Left lung (tissue), 10 donors: ENCODE results near the gene AFG1L. TPM values are rescaled to one million over a fixed set of nuclear protein-coding genes. Genes with fewer than 3 reads are reported as not detected.

Source experiments
- ATAC-seq: fragments of 200-7000 bp; cut with Tn5 transposase; one replicate; pipeline ENCODE4 v1.9.1; 2020; ENCODE audit warnings: moderate library complexity
- DNase-seq, 4 donors: peaks; one replicate each; pipeline ENCODE4 v3.0.0-alpha.2; 2013 to 2020
- H3K27ac ChIP-seq, 2 donors: fragments of 200-600 bp; sonication (generic) in 1 of 2; one replicate each; pipeline versions ENCODE4 v1.5.0 to v1.8.0; 2020 to 2021
- H3K27me3 ChIP-seq, 2 donors: fragments of 200-600 bp; sonication (generic) in 1 of 2; one replicate each; pipeline versions ENCODE4 v1.5.0 to v1.8.0; 2020 to 2021
- H3K36me3 ChIP-seq, 2 donors: fragments of 200-600 bp; sonication (generic) in 1 of 2; one replicate each; pipeline versions ENCODE4 v1.5.0 to v1.8.0; 2020 to 2021
- H3K4me1 ChIP-seq, 2 donors: fragments of 200-600 bp; one replicate each; pipeline ENCODE4 v1.8.0; 2021
- H3K4me3 ChIP-seq, 2 donors: fragments of 200-600 bp; sonication (generic) in 1 of 2; one replicate each; pipeline versions ENCODE4 v1.5.0 to v1.8.0; 2020 to 2021; ENCODE audit warnings: mild to moderate bottlenecking in 1 of 2
- H3K9me3 ChIP-seq, 2 donors: fragments of 200-600 bp; sonication (generic) in 1 of 2; one replicate each; pipeline versions ENCODE4 v1.5.0 to v1.8.0; 2020 to 2021
- intact Hi-C, 2 donors: fragments of 100-400 bp; cut with DNase I; formaldehyde crosslinking; loops; one replicate each; pipeline versions ENCODE4 v1.11.2 to v1.14.2; 2022
- polyA plus RNA-seq, 6 donors: library from polyadenylated mRNA; unstranded; fragments of 120-200 nt; gene quantifications; one replicate each; pipeline ENCODE4 v1.2.1, GENCODE V29; 2013; ENCODE audit not compliant: insufficient read length in 6 of 6
- total RNA-seq, 2 donors: library from RNA; stranded (reverse); fragmentation: NEBNext Ultra II Directional; extraction: Animal tissue kit (Norgen Biotek cat#: 25700); gene quantifications; one replicate each; pipeline ENCODE4 v1.2.1, GENCODE V29; 2021
- TF ChIP-seq, protein P1 (sequence below), 2 donors: fragments of 200-600 bp; sonication (generic) in 1 of 2; IDR thresholded peaks; one replicate each; pipeline versions ENCODE4 v1.5.0 to v1.8.0; 2021; ENCODE audit warnings: antibody characterized with exemption in 2 of 2
- donor health status: DM: no; HTN: yes; CAD: no.
- donor health status: DM: no; HTN: no; CAD: no.

AFG1L gene
- total and polyA plus RNA-seq, 8 donors = 5.8 to 10.2 (median 7.7) TPM

DNA sequence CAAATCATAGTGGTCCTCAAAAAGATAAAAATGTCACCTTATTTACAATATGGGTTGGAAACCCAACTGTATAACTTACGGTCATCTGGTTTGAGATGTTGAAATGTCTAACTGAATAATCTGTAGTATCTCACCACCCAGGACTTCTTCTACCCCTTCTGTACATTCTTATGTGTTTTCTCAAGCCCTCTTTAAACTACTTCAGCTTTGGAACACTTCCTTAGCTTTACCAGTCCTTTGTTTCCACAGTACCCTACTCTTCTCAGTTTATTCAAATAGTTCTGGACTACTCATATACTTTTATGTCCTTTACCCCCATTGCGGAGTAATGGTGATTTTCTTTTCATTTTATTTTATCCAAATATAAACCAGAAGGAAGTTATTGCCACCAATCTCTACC is 137.3 kb downstream of the AFG1L start:
- intact Hi-C loops = no loop called here
- TF ChIP-seq, protein P1, sequence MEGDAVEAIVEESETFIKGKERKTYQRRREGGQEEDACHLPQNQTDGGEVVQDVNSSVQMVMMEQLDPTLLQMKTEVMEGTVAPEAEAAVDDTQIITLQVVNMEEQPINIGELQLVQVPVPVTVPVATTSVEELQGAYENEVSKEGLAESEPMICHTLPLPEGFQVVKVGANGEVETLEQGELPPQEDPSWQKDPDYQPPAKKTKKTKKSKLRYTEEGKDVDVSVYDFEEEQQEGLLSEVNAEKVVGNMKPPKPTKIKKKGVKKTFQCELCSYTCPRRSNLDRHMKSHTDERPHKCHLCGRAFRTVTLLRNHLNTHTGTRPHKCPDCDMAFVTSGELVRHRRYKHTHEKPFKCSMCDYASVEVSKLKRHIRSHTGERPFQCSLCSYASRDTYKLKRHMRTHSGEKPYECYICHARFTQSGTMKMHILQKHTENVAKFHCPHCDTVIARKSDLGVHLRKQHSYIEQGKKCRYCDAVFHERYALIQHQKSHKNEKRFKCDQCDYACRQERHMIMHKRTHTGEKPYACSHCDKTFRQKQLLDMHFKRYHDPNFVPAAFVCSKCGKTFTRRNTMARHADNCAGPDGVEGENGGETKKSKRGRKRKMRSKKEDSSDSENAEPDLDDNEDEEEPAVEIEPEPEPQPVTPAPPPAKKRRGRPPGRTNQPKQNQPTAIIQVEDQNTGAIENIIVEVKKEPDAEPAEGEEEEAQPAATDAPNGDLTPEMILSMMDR (IDR thresholded peaks at IDR 0.05) = no peak
- no peak for DNase-seq
- no peak overlapping the region for H3K4me3 ChIP-seq
- no peaks in the 10 kb centered on the region for H3K4me1 ChIP-seq
- H3K36me3 ChIP-seq = no peaks in the 10 kb centered on the region
- H3K27ac ChIP-seq = no peak overlapping the region
- peaks cover 0 to 3% of the 10 kb centered on the region in 2 donors for H3K9me3 ChIP-seq
- H3K27me3 ChIP-seq = no peaks in the 10 kb centered on the region
- peak; percentile 84 for ATAC-seq

- DNase-seq (no peak), ATAC-seq (peak; percentile 80)
- no peak overlapping the region for H3K4me3 ChIP-seq
- TF ChIP-seq, protein P1 (IDR thresholded peaks at IDR 0.05) = no peak
- no peak overlapping the region for H3K27ac ChIP-seq
- H3K27me3 ChIP-seq = no peaks in the 10 kb centered on the region
- no peaks in the 10 kb centered on the region for H3K4me1 ChIP-seq
- intact Hi-C loops = no loop called here
- H3K36me3 ChIP-seq = no peaks in the 10 kb centered on the region
- H3K9me3 ChIP-seq = peaks cover 0 to 3% of the 10 kb centered on the region in 2 donors
Measured at GRCh38 chr6:108432792-108433191, 137.9 kb downstream of the AFG1L start.

- H3K27ac ChIP-seq = no peak overlapping the region
- no peak overlapping the region for H3K4me3 ChIP-seq
- DNase-seq (no peak), ATAC-seq (peak; percentile 59)
- H3K4me1 ChIP-seq = no peaks in the 10 kb centered on the region
- intact Hi-C loops = no loop called here
- H3K36me3 ChIP-seq = no peaks in the 10 kb centered on the region
- H3K27me3 ChIP-seq = no peaks in the 10 kb centered on the region
- TF ChIP-seq, protein P1 (IDR thresholded peaks at IDR 0.05) = no peak
- H3K9me3 ChIP-seq = peaks cover 0 to 3% of the 10 kb centered on the region in 2 donors
Measured at GRCh38 chr6:108434222-108434621, 139.4 kb downstream of the AFG1L start.

DNA sequence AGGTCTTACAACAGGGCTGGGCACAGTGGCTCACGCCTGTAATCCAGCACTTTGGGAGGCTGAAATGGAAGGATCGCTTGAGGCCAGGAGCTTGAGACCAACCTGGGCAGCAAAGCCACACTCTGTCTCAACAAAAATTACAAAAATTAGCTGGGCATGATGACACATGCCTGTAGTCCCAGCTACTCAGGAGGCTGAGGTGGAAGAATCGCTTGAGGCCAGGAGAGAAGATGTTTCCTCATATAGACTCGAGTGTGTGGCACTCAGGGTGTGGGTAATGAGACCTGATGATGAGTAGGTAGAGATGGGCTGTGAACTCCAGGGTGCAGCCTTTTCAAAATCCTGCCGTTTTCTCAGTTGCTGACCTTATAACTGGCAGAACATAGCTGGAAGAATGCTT is 140.5 kb downstream of the AFG1L start:
- TF ChIP-seq, protein P1 (IDR thresholded peaks at IDR 0.05) = no peak
- H3K4me1 ChIP-seq = no peaks in the 10 kb centered on the region
- no peak for ATAC-seq
- no peaks in the 10 kb centered on the region for H3K27me3 ChIP-seq
- intact Hi-C loops = no loop called here
- no peaks in the 10 kb centered on the region for H3K9me3 ChIP-seq
- no peak for DNase-seq
- H3K36me3 ChIP-seq = no peaks in the 10 kb centered on the region
- no peak overlapping the region for H3K27ac ChIP-seq
- no peak overlapping the region for H3K4me3 ChIP-seq

DNA sequence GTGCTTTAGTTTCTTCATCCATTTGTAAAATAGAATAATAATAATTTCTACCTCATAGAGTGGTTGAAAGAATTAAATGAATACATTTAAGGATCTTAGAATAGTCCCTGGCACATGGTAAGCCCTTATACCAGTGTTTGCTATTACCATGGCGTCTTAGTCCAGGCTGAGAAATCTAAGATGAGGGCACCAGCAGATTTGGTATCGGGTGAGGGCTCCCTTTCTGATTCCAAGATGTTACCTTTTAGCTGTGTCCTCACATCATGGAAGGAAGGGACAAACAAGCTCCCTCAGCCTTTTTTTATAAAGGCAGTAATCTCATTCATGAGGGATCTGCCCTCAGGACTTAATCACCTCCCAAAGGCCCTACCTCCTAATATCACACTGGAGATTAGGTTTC is 141.9 kb downstream of the AFG1L start:
- H3K9me3 ChIP-seq = no peaks in the 10 kb centered on the region
- H3K27me3 ChIP-seq = no peaks in the 10 kb centered on the region
- H3K36me3 ChIP-seq = no peaks in the 10 kb centered on the region
- TF ChIP-seq, protein P1 (IDR thresholded peaks at IDR 0.05) = no peak
- intact Hi-C loops = no loop called here
- H3K4me1 ChIP-seq = no peaks in the 10 kb centered on the region
- H3K4me3 ChIP-seq = no peak overlapping the region
- H3K27ac ChIP-seq = no peak overlapping the region
- DNase-seq (no peak), ATAC-seq (no peak)
